Lower lobe of right lung (tissue), 2 donors: Measurements from ENCODE around the gene KRT10. TPM values are rescaled to one million over a fixed set of nuclear protein-coding genes. Genes with fewer than 3 reads are reported as not detected.

ENCODE experiments used
- ATAC-seq, 2 donors: fragments of 200-7000 bp; cut with Tn5 transposase; one replicate each; pipeline ENCODE4 v1.9.1; 2020 to 2022; ENCODE audit warnings: mild to moderate bottlenecking in 2 of 2, moderate library complexity in 2 of 2
- DNase-seq: peaks from one replicate; pipeline ENCODE4 v3.0.0-alpha.2; 2020
- H3K27ac ChIP-seq: fragments of 200-600 bp; one replicate; pipeline ENCODE4 v1.8.0; 2022
- H3K27me3 ChIP-seq: fragments of 200-600 bp; one replicate; pipeline ENCODE4 v1.8.0; 2022; ENCODE audit warnings: low read depth
- H3K36me3 ChIP-seq: fragments of 200-600 bp; one replicate; pipeline ENCODE4 v1.8.0; 2022; ENCODE audit warnings: mild to moderate bottlenecking
- H3K4me1 ChIP-seq: fragments of 200-600 bp; one replicate; pipeline ENCODE4 v1.8.0; 2022
- H3K4me3 ChIP-seq: fragments of 200-600 bp; one replicate; pipeline ENCODE4 v1.8.0; 2022; ENCODE audit warnings: mild to moderate bottlenecking
- H3K9me3 ChIP-seq: fragments of 200-600 bp; one replicate; pipeline ENCODE4 v1.8.0; 2022
- CTCF ChIP-seq: fragments of 200-600 bp; IDR thresholded peaks from one replicate; pipeline ENCODE4 v1.8.0; 2022; ENCODE audit warnings: antibody characterized with exemption, mild to moderate bottlenecking
- intact Hi-C: fragments of 100-400 bp; cut with DNase I; formaldehyde crosslinking; loops from one replicate; pipeline ENCODE4 v1.11.0; 2022
- total RNA-seq: library from RNA; stranded (reverse); fragmentation: NEBNext Ultra II Directional; extraction: Animal tissue kit (Norgen Biotek cat#: 25700); gene quantifications from one replicate; pipeline ENCODE4 v1.2.1, GENCODE V29; 2021
- donor health status: DM: no; HTN: yes; CAD: no; lungs with severe emphysema.

The KRT10 gene
- total RNA-seq, 1 donor from 2014 or later: 31.7 TPM

GRCh38 chr17:40812639-40813038 lies 9.8 kb downstream of the KRT10 start:
- DNase-seq: no peak
- ATAC-seq: no peak
- H3K4me3 ChIP-seq: no peak overlapping the region
- no peak for TF ChIP-seq CTCF
- peaks cover 1% of the 10 kb centered on the region for H3K4me1 ChIP-seq
- no peak overlapping the region for H3K27ac ChIP-seq
- H3K36me3 ChIP-seq: peaks cover 6% of the 10 kb centered on the region
- H3K9me3 ChIP-seq: no peaks in the 10 kb centered on the region
- intact Hi-C loops: no loop called here
- peaks cover 35% of the 10 kb centered on the region for H3K27me3 ChIP-seq

- no peaks in the 10 kb centered on the region for H3K9me3 ChIP-seq
- H3K27me3 ChIP-seq: peaks cover 49% of the 10 kb centered on the region
- H3K27ac ChIP-seq: no peak overlapping the region
- no peak for DNase-seq
- no peaks in the 10 kb centered on the region for H3K36me3 ChIP-seq
- TF ChIP-seq CTCF: no peak
- no peaks in the 10 kb centered on the region for H3K4me1 ChIP-seq
- intact Hi-C loops: no loop called here
- no peak for ATAC-seq
- no peak overlapping the region for H3K4me3 ChIP-seq
Measured at GRCh38 chr17:40810494-40810893, 11.9 kb downstream of the KRT10 start.

GRCh38 chr17:40809721-40810421 lies 12.5 kb downstream of the KRT10 start:
- Histone ChIP-seq H3K9me3 (no peaks in the 10 kb centered on the region), H3K27ac (no peak overlapping the region), H3K4me1 (no peaks in the 10 kb centered on the region), H3K36me3 (no peaks in the 10 kb centered on the region), H3K4me3 (no peak overlapping the region), H3K27me3 (peaks cover 51% of the 10 kb centered on the region)
- peak in 1 of 2 donors; percentile 41 for ATAC-seq
- TF ChIP-seq CTCF: no peak
- DNase-seq: no peak
- intact Hi-C loops: no loop called here

- H3K9me3 ChIP-seq: no peaks in the 10 kb centered on the region
- H3K4me1 ChIP-seq: no peaks in the 10 kb centered on the region
- ATAC-seq (no peak), DNase-seq (no peak)
- H3K36me3 ChIP-seq: no peaks in the 10 kb centered on the region
- TF ChIP-seq CTCF: no peak
- no peak overlapping the region for H3K27ac ChIP-seq
- peaks cover 42% of the 10 kb centered on the region for H3K27me3 ChIP-seq
- intact Hi-C loops: no loop called here
- H3K4me3 ChIP-seq: no peak overlapping the region
Measured at GRCh38 chr17:40806131-40806530, 16.3 kb downstream of the KRT10 start.

- intact Hi-C loops: no loop called here
- peaks cover 35% of the 10 kb centered on the region for H3K27me3 ChIP-seq
- H3K4me1 ChIP-seq: no peaks in the 10 kb centered on the region
- H3K27ac ChIP-seq: no peak overlapping the region
- H3K36me3 ChIP-seq: no peaks in the 10 kb centered on the region
- H3K9me3 ChIP-seq: no peaks in the 10 kb centered on the region
- peak; percentile 86 for DNase-seq
- no peak overlapping the region for H3K4me3 ChIP-seq
- peak; percentile 86 for TF ChIP-seq CTCF
- ATAC-seq: peak; percentile 93 to 95
Measured at GRCh38 chr17:40803617-40804082, 18.8 kb downstream of the KRT10 start.
